Osteocyte (in vitro differentiated cells): ENCODE data around the gene NKAIN2. TPM values are rescaled to one million over a fixed set of nuclear protein-coding genes. Genes with fewer than 3 reads are reported as not detected.
A peak's percentile ranks its signal among the peaks of the same experiment; 100 is the strongest.

Source experiments
- DNase-seq: peaks from one replicate; pipeline ENCODE4 v3.0.0; 2021; ENCODE audit warnings: mixed read lengths; ENCODE audit not compliant: unreplicated experiment; ENCODE audit errors: extremely low spot score
- H3K27ac Mint-ChIP-seq: one replicate; pipeline ENCODE4 v1.8.0; 2021; ENCODE audit warnings: mild to moderate bottlenecking, mixed read lengths; ENCODE audit not compliant: unreplicated experiment
- H3K27me3 Mint-ChIP-seq: one replicate; pipeline ENCODE4 v1.8.0; 2021; ENCODE audit warnings: mixed read lengths; ENCODE audit not compliant: unreplicated experiment
- H3K36me3 Mint-ChIP-seq: one replicate; pipeline ENCODE4 v1.8.0; 2021; ENCODE audit warnings: mixed read lengths; ENCODE audit not compliant: unreplicated experiment
- H3K4me1 Mint-ChIP-seq: one replicate; pipeline ENCODE4 v1.8.0; 2021; ENCODE audit warnings: mixed read lengths; ENCODE audit not compliant: unreplicated experiment
- H3K4me3 Mint-ChIP-seq: one replicate; pipeline ENCODE4 v1.8.0; 2021; ENCODE audit warnings: mild to moderate bottlenecking, moderate library complexity, mixed read lengths; ENCODE audit not compliant: unreplicated experiment
- H3K9me3 Mint-ChIP-seq: one replicate; pipeline ENCODE4 v1.8.0; 2021; ENCODE audit warnings: mixed read lengths; ENCODE audit not compliant: unreplicated experiment
- total RNA-seq: library from RNA; stranded (reverse); gene quantifications from 2 replicates; pipeline ENCODE4 v1.2.1, GENCODE V29; 2021
- TF ChIP-seq, protein P1 (sequence below): fragments of 200-600 bp; sonication (generic); IDR thresholded peaks from 2 replicates; pipeline ENCODE4 v1.5.0; 2021; ENCODE audit warnings: antibody characterized with exemption, mild to moderate bottlenecking, moderate library complexity

Gene NKAIN2
- total RNA-seq, 1 donor from 2014 or later = 17.8 TPM

GRCh38 chr6:124033501-124033900 lies 229.8 kb downstream of the NKAIN2 start:
- H3K9me3 Mint-ChIP-seq = peaks cover 9% of the 10 kb centered on the region
- no peaks in the 10 kb centered on the region for H3K27me3 Mint-ChIP-seq
- no peak overlapping the region for H3K4me3 Mint-ChIP-seq
- H3K27ac Mint-ChIP-seq = no peak overlapping the region
- no peak for DNase-seq
- TF ChIP-seq, protein P1, sequence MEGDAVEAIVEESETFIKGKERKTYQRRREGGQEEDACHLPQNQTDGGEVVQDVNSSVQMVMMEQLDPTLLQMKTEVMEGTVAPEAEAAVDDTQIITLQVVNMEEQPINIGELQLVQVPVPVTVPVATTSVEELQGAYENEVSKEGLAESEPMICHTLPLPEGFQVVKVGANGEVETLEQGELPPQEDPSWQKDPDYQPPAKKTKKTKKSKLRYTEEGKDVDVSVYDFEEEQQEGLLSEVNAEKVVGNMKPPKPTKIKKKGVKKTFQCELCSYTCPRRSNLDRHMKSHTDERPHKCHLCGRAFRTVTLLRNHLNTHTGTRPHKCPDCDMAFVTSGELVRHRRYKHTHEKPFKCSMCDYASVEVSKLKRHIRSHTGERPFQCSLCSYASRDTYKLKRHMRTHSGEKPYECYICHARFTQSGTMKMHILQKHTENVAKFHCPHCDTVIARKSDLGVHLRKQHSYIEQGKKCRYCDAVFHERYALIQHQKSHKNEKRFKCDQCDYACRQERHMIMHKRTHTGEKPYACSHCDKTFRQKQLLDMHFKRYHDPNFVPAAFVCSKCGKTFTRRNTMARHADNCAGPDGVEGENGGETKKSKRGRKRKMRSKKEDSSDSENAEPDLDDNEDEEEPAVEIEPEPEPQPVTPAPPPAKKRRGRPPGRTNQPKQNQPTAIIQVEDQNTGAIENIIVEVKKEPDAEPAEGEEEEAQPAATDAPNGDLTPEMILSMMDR = no peak
- peaks cover 29% of the 10 kb centered on the region for H3K4me1 Mint-ChIP-seq
- H3K36me3 Mint-ChIP-seq = no peaks in the 10 kb centered on the region

GRCh38 chr6:124036384-124036783 lies 232.7 kb downstream of the NKAIN2 start:
- Mint-ChIP-seq H3K36me3 (no peaks in the 10 kb centered on the region), H3K27me3 (no peaks in the 10 kb centered on the region), H3K4me3 (no peak overlapping the region), H3K9me3 (peaks cover 6% of the 10 kb centered on the region), H3K4me1 (peaks cover 25% of the 10 kb centered on the region), H3K27ac (peak overlapping the region; percentile 56)
- DNase-seq = no peak
- TF ChIP-seq, protein P1 = no peak

GRCh38 chr6:124040655-124041054 lies 237.0 kb downstream of the NKAIN2 start:
- TF ChIP-seq, protein P1 = no peak
- Mint-ChIP-seq H3K36me3 (no peaks in the 10 kb centered on the region), H3K9me3 (no peaks in the 10 kb centered on the region), H3K27ac (no peak overlapping the region), H3K4me3 (no peak overlapping the region), H3K4me1 (peaks cover 20% of the 10 kb centered on the region), H3K27me3 (no peaks in the 10 kb centered on the region)
- DNase-seq = no peak

DNA sequence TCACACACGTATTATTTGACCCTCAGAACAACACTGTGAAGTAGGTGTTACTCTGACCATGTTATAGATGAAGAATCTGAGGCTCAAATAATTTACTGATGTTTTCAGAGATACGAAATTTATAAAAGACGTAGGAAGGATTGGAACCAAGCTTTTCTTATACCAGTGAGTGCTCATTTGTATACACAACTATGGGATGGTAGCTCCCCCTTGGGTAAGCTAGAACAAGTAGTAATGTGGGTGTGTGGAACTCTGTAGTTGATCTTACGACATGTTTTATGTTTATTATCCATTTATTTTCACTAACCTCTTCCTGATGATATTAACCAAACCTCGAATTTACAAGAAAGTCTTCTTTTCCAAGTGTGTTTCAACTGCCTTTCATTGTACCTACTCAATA lies 248.5 kb downstream of the NKAIN2 start:
- H3K4me1 Mint-ChIP-seq = peaks cover 38% of the 10 kb centered on the region
- H3K4me3 Mint-ChIP-seq = no peak overlapping the region
- H3K27me3 Mint-ChIP-seq = no peaks in the 10 kb centered on the region

GRCh38 chr6:124053315-124053714 lies 249.7 kb downstream of the NKAIN2 start:
- peaks cover 7% of the 10 kb centered on the region for H3K9me3 Mint-ChIP-seq
- no peak overlapping the region for H3K4me3 Mint-ChIP-seq
- H3K27me3 Mint-ChIP-seq = no peaks in the 10 kb centered on the region

More for the DNA sequence above, 248.5 kb downstream of the NKAIN2 start:
- TF ChIP-seq, protein P1 = no peak
- H3K36me3 Mint-ChIP-seq = peaks cover 10% of the 10 kb centered on the region
- DNase-seq = no peak
- H3K27ac Mint-ChIP-seq = no peak overlapping the region
- peaks cover 7% of the 10 kb centered on the region for H3K9me3 Mint-ChIP-seq

More at GRCh38 chr6:124053315-124053714, 249.7 kb downstream of the NKAIN2 start:
- H3K4me1 Mint-ChIP-seq = peaks cover 50% of the 10 kb centered on the region
- no peak for DNase-seq
- H3K36me3 Mint-ChIP-seq = peaks cover 10% of the 10 kb centered on the region
- no peak overlapping the region for H3K27ac Mint-ChIP-seq
- TF ChIP-seq, protein P1 = no peak
